UCSD-AML1 (cell line): ENCODE data around the gene DPYSL5.
A peak's percentile ranks its signal among the peaks of the same experiment; 100 is the strongest.
"Not testable (repeated sequence)": the region's sequence is repeated elsewhere in the genome, so short reads cannot be mapped to it uniquely, and the experiment has no call there.

Source experiments
- DNase-seq: peaks from one replicate; lab custom pipeline; 2025; ENCODE audit not compliant: unreplicated experiment; lab: John Stamatoyannopoulos, UW

Gene DPYSL5

GRCh38 chr2:26873286-26873983 lies 25.5 kb downstream of the DPYSL5 start:
- no peak for DNase-seq

GRCh38 chr2:26874514-26874913 lies 26.6 kb downstream of the DPYSL5 start:
- no peak for DNase-seq

- DNase-seq, result no peak
These were observed 27.2 kb downstream of the DPYSL5 start for GRCh38 chr2:26875065-26875634.

- DNase-seq, result no peak
These were observed 27.9 kb downstream of the DPYSL5 start for GRCh38 chr2:26875808-26876207.

- DNase-seq, result no peak
These were observed 28.3 kb downstream of the DPYSL5 start for GRCh38 chr2:26876260-26876659.

- no peak for DNase-seq
These were observed 29.3 kb downstream of the DPYSL5 start for GRCh38 chr2:26877276-26877675.

- DNase-seq, result no peak
These were observed 32.2 kb downstream of the DPYSL5 start for GRCh38 chr2:26880161-26880560.

- DNase-seq, result no peak
These were observed 33.0 kb downstream of the DPYSL5 start for GRCh38 chr2:26880910-26881435.

- DNase-seq, result not testable (repeated sequence)
These were observed 34.3 kb downstream of the DPYSL5 start for GRCh38 chr2:26882220-26882619.

GRCh38 chr2:26883956-26884355 lies 36.0 kb downstream of the DPYSL5 start:
- DNase-seq, result no peak

- DNase-seq, result no peak
These were observed 36.6 kb downstream of the DPYSL5 start for GRCh38 chr2:26884486-26884885.

- no peak for DNase-seq
These were observed 37.9 kb downstream of the DPYSL5 start for GRCh38 chr2:26885651-26886329.

GRCh38 chr2:26886736-26887135 lies 38.8 kb downstream of the DPYSL5 start:
- DNase-seq, result no peak

- peak; percentile 73 for DNase-seq
These were observed 39.2 kb downstream of the DPYSL5 start for GRCh38 chr2:26887151-26887550.

- no peak for DNase-seq
These were observed 41.9 kb downstream of the DPYSL5 start for GRCh38 chr2:26889796-26890195.

- no peak for DNase-seq
These were observed 42.5 kb downstream of the DPYSL5 start for GRCh38 chr2:26890341-26891000.

GRCh38 chr2:26892133-26892532 lies 44.2 kb downstream of the DPYSL5 start:
- no peak for DNase-seq

- no peak for DNase-seq
These were observed 45.1 kb downstream of the DPYSL5 start for GRCh38 chr2:26892922-26893524.

GRCh38 chr2:26894136-26894535 lies 46.2 kb downstream of the DPYSL5 start:
- DNase-seq, result no peak

- DNase-seq, result no peak
These were observed 50.0 kb downstream of the DPYSL5 start for GRCh38 chr2:26897807-26898479.
